BLaER1 (cell line): ENCODE results near the gene OSBPL5.
"Not testable (repeated sequence)": the region's sequence is repeated elsewhere in the genome, so short reads cannot be mapped to it uniquely, and the experiment has no call there.

Experiments
- H3K27ac ChIP-seq: shearing (Covaris generic); formaldehyde crosslinking; 2 replicates; pipeline ENCODE4 v1.8.1; 2022
- H3K27me3 ChIP-seq: shearing (Covaris generic); formaldehyde crosslinking; 2 replicates; pipeline ENCODE4 v1.8.1; 2022
- H3K36me3 ChIP-seq: shearing (Covaris generic); formaldehyde crosslinking; 2 replicates; pipeline ENCODE4 v1.8.1; 2022
- H3K4me1 ChIP-seq: shearing (Covaris generic); formaldehyde crosslinking; 2 replicates; pipeline ENCODE4 v1.8.1; 2022
- H3K4me2 ChIP-seq: shearing (Covaris generic); formaldehyde crosslinking; 2 replicates; pipeline ENCODE4 v1.8.1; 2022
- H3K4me3 ChIP-seq: shearing (Covaris generic); formaldehyde crosslinking; 2 replicates; pipeline ENCODE4 v1.8.1; 2022
- H3K9ac ChIP-seq: shearing (Covaris generic); formaldehyde crosslinking; 2 replicates; pipeline ENCODE4 v1.8.1; 2022
- H3K9me3 ChIP-seq: shearing (Covaris generic); formaldehyde crosslinking; 2 replicates; pipeline ENCODE4 v1.8.1; 2022
- H4K20me1 ChIP-seq: shearing (Covaris generic); formaldehyde crosslinking; 2 replicates; pipeline ENCODE4 v1.8.1; 2022
- Cebpa-rat ChIP-seq: shearing (Covaris generic); IDR thresholded peaks from 2 replicates; pipeline ENCODE4 v1.8.1; 2022

Gene OSBPL5

DNA sequence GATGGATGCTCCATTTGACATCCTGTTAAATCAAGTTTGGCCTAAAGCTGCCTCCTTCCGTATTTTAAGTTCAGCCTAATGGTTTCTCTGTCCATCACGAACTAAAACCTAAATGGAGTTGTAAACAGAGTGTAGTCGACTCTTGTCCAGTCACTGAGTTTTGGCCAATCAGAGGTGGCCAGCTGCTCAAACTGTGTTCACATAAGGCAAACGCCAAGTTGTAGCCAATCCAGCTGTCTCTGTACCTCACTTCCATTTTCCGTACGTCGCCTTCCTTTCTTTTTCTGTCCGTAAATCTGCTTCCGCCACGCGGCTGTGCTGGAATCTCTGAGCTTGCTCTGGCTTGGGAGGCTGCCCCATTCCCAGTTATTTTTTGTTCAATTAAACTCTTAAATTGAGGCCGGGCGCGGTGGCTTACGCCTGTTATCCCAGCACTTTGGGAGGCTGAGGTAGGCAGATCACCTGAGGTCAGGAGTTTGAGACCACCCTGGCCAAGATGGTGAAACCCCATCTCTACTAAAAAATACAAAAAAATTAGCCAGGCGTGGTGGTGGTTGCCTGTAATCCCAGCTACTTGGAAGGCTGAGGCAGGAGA is 87.2 kb downstream of the OSBPL5 start:
- Histone ChIP-seq H3K36me3 (no peaks in the 10 kb centered on the region), H3K9ac (no peak overlapping the region), H3K4me2 (no peak overlapping the region), H4K20me1 (no peaks in the 10 kb centered on the region), H3K4me1 (peaks cover 5% of the 10 kb centered on the region; the same call in 1 of the 2 replicates), H3K27me3 (no peaks in the 10 kb centered on the region), H3K27ac (no peak overlapping the region), H3K4me3 (no peak overlapping the region), H3K9me3 (no peaks in the 10 kb centered on the region)
- TF ChIP-seq Cebpa-rat, result no peak

DNA sequence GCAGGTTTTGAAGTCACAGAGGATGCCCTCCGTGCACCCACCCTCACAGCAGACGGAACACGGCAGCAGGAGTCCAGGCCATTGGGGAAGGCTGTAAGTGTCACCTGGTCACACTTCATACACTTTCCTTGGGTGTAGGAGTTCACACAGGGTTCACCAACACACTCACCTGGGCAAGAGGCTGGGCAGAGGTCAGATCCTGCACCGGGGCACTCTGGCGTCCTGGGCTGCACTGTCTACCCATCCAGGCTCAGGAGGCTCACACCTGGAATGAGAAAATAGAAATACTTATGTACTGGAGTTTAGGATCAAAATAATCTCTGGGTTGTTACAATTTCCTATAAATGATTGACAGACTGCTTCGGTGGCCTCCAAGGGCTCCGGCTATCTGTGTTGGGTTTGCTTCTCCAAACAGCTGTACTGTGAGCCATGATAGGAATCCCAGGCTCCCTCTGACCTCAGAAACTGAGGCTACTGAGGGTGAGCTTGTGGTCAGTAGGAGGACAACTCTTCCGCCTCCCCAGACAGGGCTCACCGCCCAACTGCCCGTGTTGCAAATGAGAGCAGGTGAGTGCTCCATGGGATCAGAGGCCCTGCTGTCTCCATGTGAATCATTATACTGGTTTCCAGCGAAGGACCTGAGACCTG is 87.8 kb downstream of the OSBPL5 start:
- Histone ChIP-seq H3K9me3 (no peaks in the 10 kb centered on the region), H3K27me3 (no peaks in the 10 kb centered on the region), H3K27ac (no peak overlapping the region), H3K36me3 (no peaks in the 10 kb centered on the region), H3K4me2 (no peak overlapping the region), H3K4me3 (no peak overlapping the region), H3K4me1 (peaks cover 8% of the 10 kb centered on the region; the same call in 1 of the 2 replicates), H4K20me1 (no peaks in the 10 kb centered on the region), H3K9ac (no peak overlapping the region)
- TF ChIP-seq Cebpa-rat, result no peak

DNA sequence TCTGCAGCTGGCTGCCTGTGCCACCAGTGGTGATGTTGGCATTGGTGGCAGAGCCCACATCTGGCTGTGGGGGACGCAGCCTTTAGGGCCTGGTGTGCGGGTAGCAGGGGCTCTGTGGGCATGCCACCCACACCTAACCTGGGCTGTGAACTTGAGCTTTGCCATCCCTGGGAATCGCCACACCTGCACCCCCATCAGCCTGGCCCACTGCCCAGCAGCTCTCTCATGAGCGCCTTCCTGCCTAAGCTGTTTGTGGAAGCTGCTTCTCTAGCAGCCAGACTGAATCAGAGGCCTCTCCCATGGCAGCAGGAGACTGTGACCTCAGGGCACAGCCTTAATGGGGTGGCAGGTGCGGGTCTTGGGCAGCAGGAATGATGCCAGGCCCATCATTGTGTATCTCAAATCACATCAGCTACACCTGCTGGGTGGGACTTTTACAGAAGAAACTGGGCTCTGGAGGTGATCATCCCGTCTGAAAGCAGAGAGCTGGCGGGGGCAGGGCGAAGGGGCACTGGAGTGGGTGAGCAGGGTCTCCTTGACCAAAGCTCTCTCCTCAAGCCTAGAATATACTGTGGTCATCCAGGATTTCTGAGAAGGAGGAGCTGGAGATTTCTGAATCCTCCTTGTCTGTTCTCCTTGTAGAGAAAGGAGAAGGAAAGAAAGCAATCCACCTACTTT is 90.1 kb downstream of the OSBPL5 start:
- Histone ChIP-seq H3K36me3 (no peaks in the 10 kb centered on the region), H3K27ac (no peak overlapping the region), H3K4me2 (no peak overlapping the region), H3K4me3 (no peak overlapping the region), H3K9ac (no peak overlapping the region), H4K20me1 (no peaks in the 10 kb centered on the region), H3K27me3 (no peaks in the 10 kb centered on the region), H3K4me1 (peaks cover 8% of the 10 kb centered on the region; the same call in 1 of the 2 replicates), H3K9me3 (no peaks in the 10 kb centered on the region)
- TF ChIP-seq Cebpa-rat, result no peak

DNA sequence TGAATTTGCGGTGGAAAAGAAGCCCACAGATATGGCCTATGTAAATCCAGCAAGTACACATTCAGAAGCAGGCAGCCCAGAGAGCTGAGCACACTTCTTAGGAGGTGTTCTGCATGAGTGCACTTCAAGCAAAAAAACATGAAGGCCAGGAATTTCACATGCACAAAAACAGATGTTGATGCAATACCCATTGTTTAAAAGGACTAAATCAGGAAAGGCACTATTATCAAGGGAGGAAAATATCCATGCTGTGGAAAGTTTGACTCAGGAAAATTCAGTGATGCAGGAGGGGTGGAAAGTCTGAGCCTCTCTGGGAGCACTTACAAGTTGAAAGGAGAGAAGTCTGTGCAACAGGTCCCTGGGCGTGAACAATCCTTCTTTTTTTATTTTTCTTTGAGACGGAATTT is 92.1 kb downstream of the OSBPL5 start:
- Histone ChIP-seq H3K9me3 (0 out of 2 replicates have a peak, but pooled peaks cover under 1% of the 10 kb centered on the region), H3K4me1 (peaks cover 8% of the 10 kb centered on the region; the same call in 1 of the 2 replicates), H3K27ac (no peak overlapping the region), H3K9ac (no peak overlapping the region), H3K4me3 (no peak overlapping the region), H3K4me2 (no peak overlapping the region), H3K36me3 (no peaks in the 10 kb centered on the region), H3K27me3 (no peaks in the 10 kb centered on the region), H4K20me1 (no peaks in the 10 kb centered on the region)
- no peak for TF ChIP-seq Cebpa-rat

DNA sequence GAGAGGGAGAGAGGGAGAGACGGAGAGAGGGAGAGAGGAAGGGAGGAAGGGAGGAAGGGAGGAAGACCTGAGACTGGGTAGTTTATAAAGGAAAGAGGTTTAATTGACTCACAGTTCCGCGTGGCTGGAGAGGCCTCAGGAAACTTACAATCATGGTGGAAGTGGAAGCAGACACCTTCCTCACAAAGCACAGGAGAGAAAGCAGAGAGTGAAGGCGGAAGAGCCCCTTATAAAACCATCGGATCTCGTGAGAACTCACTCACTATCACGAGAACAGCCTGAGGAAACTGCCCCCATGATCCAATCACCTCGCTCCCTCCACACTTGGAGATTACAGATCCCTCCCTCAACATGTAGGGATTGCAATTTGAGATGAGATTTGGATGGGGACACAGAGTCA is 95.7 kb downstream of the OSBPL5 start:
- Histone ChIP-seq H3K9ac (no peak overlapping the region), H4K20me1 (no peaks in the 10 kb centered on the region), H3K36me3 (no peaks in the 10 kb centered on the region), H3K27me3 (no peaks in the 10 kb centered on the region), H3K4me1 (peaks cover 8% of the 10 kb centered on the region; the same call in 1 of the 2 replicates), H3K4me3 (no peak overlapping the region), H3K27ac (no peak overlapping the region), H3K4me2 (no peak overlapping the region), H3K9me3 (peaks cover 32% of the 10 kb centered on the region)
- TF ChIP-seq Cebpa-rat, result no peak

DNA sequence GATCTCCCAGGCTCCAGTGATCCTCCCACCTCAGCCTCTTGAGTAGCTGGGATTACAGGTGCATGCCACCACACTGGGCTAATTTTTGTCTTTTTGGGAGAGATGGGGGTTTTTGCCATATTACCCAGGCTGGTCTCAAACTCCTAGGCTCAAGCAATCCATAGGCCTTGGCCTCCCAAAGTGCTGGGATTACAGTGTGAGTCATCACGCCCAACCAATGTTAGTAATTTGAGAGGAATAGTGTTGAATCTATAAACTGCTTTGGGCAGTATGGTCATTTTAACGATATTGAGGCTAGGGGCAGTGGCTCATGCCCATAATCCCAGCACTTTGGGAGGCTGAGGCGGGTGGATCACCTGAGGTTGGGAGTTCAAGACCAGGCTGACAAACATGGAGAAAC is 98.8 kb downstream of the OSBPL5 start:
- H4K20me1 ChIP-seq, H3K4me2 ChIP-seq, H3K4me1 ChIP-seq, H3K36me3 ChIP-seq, H3K9ac ChIP-seq, H3K27me3 ChIP-seq, H3K27ac ChIP-seq, H3K4me3 ChIP-seq: not testable (repeated sequence)
- H3K9me3 ChIP-seq, result peaks cover 36% of the 10 kb centered on the region

DNA sequence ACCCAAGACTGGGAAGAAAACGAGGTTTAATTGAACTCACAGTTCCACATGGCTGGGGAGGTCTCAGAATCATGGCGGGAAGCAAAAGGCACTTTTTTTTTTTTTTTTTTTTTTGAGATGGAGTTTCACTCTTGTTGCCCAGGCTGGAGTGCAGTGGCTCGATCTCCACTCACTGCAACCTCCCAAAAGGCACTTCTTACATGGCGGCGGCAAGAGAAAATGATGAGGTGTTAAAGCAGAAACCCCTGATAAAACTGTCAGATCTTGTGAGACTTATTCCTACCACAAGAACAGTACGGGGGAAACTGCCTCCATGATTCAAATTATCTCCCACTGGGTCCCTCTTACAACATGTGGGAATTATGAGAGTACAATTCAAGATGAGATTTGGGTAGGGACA is 100.4 kb downstream of the OSBPL5 start:
- not testable (repeated sequence) for H3K4me2 ChIP-seq

DNA sequence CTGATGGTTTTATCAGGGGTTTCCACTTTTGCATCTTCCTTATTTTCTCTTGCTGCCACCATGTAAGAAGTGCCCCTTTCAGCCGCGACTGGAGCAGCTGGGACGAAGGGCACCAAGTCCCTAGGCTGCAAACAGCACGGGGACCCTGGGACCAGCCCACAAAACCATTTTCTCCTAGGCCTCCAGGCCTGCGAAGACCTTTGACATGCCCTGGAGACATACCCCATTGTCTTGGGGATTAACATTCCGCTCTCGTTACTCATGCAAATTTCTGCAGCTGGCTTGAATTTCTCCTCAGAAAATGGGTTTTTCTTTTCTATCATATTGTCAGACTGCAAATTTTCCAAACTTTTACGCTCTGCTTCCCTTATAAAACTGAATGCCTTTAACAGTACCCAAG is 101.2 kb downstream of the OSBPL5 start:
- not testable (repeated sequence) for H3K36me3 ChIP-seq, H4K20me1 ChIP-seq, H3K9ac ChIP-seq, H3K27ac ChIP-seq, H3K4me1 ChIP-seq, H3K27me3 ChIP-seq, H3K4me3 ChIP-seq
- Histone ChIP-seq H3K9me3 (peaks cover 36% of the 10 kb centered on the region), H3K4me2 (0 out of 2 replicates have a peak overlapping the region, but pooled peaks have one; percentile 4)

More for the DNA sequence above, 100.4 kb downstream of the OSBPL5 start:
- not testable (repeated sequence) for H3K4me3 ChIP-seq, H3K4me1 ChIP-seq, H4K20me1 ChIP-seq, H3K9ac ChIP-seq, H3K36me3 ChIP-seq, H3K27me3 ChIP-seq, H3K27ac ChIP-seq
- H3K9me3 ChIP-seq, result peaks cover 36% of the 10 kb centered on the region

DNA sequence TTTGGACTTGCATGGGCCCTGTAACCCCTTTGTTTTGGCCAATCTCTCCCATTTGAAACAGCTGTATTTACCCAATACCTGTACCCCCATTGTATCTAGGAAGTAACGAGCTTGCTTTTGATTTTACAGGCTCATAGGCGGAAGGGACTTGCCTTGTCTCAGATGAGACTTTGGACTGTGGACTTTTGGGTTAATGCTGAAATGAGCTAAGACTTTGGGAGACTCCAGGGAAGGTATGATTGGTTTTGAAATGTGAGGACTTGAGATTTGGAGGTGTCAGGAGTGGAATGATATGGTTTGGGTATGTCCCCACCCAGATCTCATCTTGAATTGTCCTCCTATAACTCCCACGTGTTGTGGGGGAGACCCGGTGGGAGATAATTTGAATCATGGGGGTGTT is 101.7 kb downstream of the OSBPL5 start:
- Histone ChIP-seq H3K4me2 (0 out of 2 replicates have a peak overlapping the region, but pooled peaks have one; percentile 4), H3K9me3 (peaks cover 36% of the 10 kb centered on the region)
- H3K4me1 ChIP-seq, H3K36me3 ChIP-seq, H3K4me3 ChIP-seq, H4K20me1 ChIP-seq, H3K27me3 ChIP-seq, H3K27ac ChIP-seq, H3K9ac ChIP-seq: not testable (repeated sequence)

DNA sequence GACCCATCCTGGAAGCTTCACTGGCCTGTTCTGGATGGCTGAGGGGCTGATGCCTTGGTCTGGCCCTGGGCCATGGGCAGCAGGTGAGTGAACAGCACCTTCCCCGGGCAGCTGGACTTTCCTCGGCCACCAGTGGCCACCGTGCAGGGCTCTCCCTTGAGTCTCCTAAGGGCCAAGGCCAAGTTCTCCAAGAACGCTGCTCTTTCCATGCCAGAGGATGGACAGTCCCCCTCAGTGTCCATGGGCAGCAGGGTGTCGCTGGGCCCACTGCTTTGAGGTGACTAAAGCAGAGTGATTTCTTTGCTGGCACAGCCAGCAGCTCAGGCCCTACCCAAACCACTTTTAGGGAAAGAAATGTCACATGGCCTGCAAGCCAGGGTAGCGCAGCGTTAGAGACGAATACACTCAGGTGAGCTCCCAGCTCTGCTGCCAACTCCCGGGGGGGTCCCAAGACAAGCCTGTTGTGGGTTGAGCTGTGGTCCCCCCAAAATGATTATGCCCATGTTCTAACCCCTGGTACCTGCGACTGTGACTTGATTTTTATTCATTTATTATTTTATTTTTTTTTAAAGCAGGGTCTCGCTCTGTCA is 104.6 kb downstream of the OSBPL5 start:
- Histone ChIP-seq H3K4me1 (peaks cover 17% of the 10 kb centered on the region), H3K4me2 (no peak overlapping the region), H3K9ac (no peak overlapping the region), H3K27ac (no peak overlapping the region), H4K20me1 (peaks cover 13% of the 10 kb centered on the region), H3K4me3 (no peak overlapping the region), H3K27me3 (no peaks in the 10 kb centered on the region), H3K36me3 (no peaks in the 10 kb centered on the region), H3K9me3 (peaks cover 15% of the 10 kb centered on the region)
- TF ChIP-seq Cebpa-rat, result no peak
